GM23338 (cell line): Measurements from ENCODE around the gene PYCR2. TPM values are rescaled to one million over a fixed set of nuclear protein-coding genes. Genes with fewer than 3 reads are reported as not detected.

ENCODE experiments used
- ATAC-seq: fragments of 200-7000 bp; cut with Tn5 transposase; 3 replicates; pipeline ENCODE4 v1.9.1; 2020
- DNase-seq: peaks from one replicate; pipeline ENCODE4 v3.0.0-alpha.2; 2015; ENCODE audit warnings: low spot score
- H2AFZ ChIP-seq: fragments of 200-600 bp; sonication (generic); 2 replicates; pipeline ENCODE4 v1.8.0; 2016; ENCODE audit warnings: antibody characterized with exemption, mild to moderate bottlenecking, moderate library complexity
- H3F3A ChIP-seq: fragments of 200-600 bp; sonication (generic); replicated peaks from 2 replicates; pipeline ENCODE4 v1.8.0; 2017; ENCODE audit warnings: antibody characterized with exemption, mixed run types, low read depth
- H3K27ac ChIP-seq: fragments of 200-600 bp; sonication (generic); 2 replicates; pipeline ENCODE4 v1.6.1; 2016; ENCODE audit warnings: low read depth
- H3K27me3 ChIP-seq: fragments of 200-600 bp; sonication (generic); 2 replicates; pipeline ENCODE4 v1.8.0; 2016; ENCODE audit warnings: mild to moderate bottlenecking, mixed run types, moderate library complexity; ENCODE audit not compliant: insufficient read depth
- H3K36me3 ChIP-seq: fragments of 200-600 bp; sonication (generic); 2 replicates; pipeline ENCODE4 v1.8.0; 2016; ENCODE audit warnings: mild to moderate bottlenecking; ENCODE audit not compliant: insufficient read depth
- H3K4me1 ChIP-seq: fragments of 200-600 bp; sonication (generic); 2 replicates; pipeline ENCODE4 v1.8.0; 2016; ENCODE audit warnings: mild to moderate bottlenecking, moderate library complexity; ENCODE audit not compliant: insufficient read depth
- H3K4me2 ChIP-seq: fragments of 200-600 bp; sonication (generic); 2 replicates; pipeline ENCODE4 v1.7.1; 2017; ENCODE audit warnings: mixed run types
- H3K4me3 ChIP-seq: fragments of 200-600 bp; sonication (generic); 2 replicates; pipeline ENCODE4 v1.6.1; 2016; ENCODE audit warnings: mixed run types
- H3K79me2 ChIP-seq: fragments of 200-600 bp; sonication (generic); replicated peaks from 2 replicates; pipeline ENCODE4 v1.8.0; 2017; ENCODE audit warnings: mild to moderate bottlenecking; ENCODE audit not compliant: insufficient read depth
- H3K9me2 ChIP-seq: fragments of 200-600 bp; sonication (generic); 2 replicates; pipeline ENCODE4 v1.8.0; 2017; ENCODE audit not compliant: insufficient read depth
- H4K20me1 ChIP-seq: fragments of 200-600 bp; sonication (generic); replicated peaks from 2 replicates; pipeline ENCODE4 v1.8.0; 2017; ENCODE audit warnings: mild to moderate bottlenecking; ENCODE audit not compliant: insufficient read depth
- H3K27ac Mint-ChIP-seq: 2 replicates; pipeline ENCODE4 v1.8.0; 2020; ENCODE audit warnings: inconsistent platforms, mild to moderate bottlenecking, moderate library complexity, mixed read lengths
- H3K27me3 Mint-ChIP-seq: 3 replicates; pipeline ENCODE4 v1.8.0; 2022; ENCODE audit warnings: low read depth, mild to moderate bottlenecking, moderate library complexity, mixed read lengths, inconsistent platforms; ENCODE audit not compliant: insufficient read depth, poor library complexity
- H3K36me3 Mint-ChIP-seq: 3 replicates; pipeline ENCODE4 v1.8.0; 2021; ENCODE audit warnings: low read depth, mild to moderate bottlenecking, inconsistent platforms, moderate library complexity, mixed read lengths
- H3K4me1 Mint-ChIP-seq: 3 replicates; pipeline ENCODE4 v1.8.0; 2020; ENCODE audit warnings: mild to moderate bottlenecking, inconsistent platforms, mixed read lengths
- H3K4me3 Mint-ChIP-seq: 3 replicates; pipeline ENCODE4 v1.8.0; 2021; ENCODE audit warnings: moderate library complexity, mild to moderate bottlenecking, inconsistent platforms, mixed read lengths
- H3K9me3 Mint-ChIP-seq: 3 replicates; pipeline ENCODE4 v1.8.0; 2020; ENCODE audit warnings: moderate library complexity, mild to moderate bottlenecking, inconsistent platforms, mixed read lengths
- CREB1 ChIP-seq: fragments of 250-450 bp; sonication (Bioruptor Pico); IDR thresholded peaks from 2 replicates; pipeline ENCODE4 v1.5.0; 2020; ENCODE audit warnings: low read depth, mild to moderate bottlenecking, moderate library complexity
- ETS1 ChIP-seq: IDR thresholded peaks from 2 replicates; pipeline ENCODE4 v1.6.1; 2016; ENCODE audit warnings: antibody characterized with exemption
- EZH2 ChIP-seq: fragments of 200-600 bp; sonication (generic); IDR thresholded peaks from one replicate; pipeline ENCODE4 v1.8.0; 2017; ENCODE audit warnings: antibody characterized with exemption, mild to moderate bottlenecking, low read depth; ENCODE audit not compliant: unreplicated experiment
- EZH2phosphoT487 ChIP-seq: fragments of 200-600 bp; sonication (generic); IDR thresholded peaks from one replicate; pipeline ENCODE4 v1.8.1; 2018; ENCODE audit warnings: antibody characterized with exemption; ENCODE audit not compliant: unreplicated experiment
- JUNB ChIP-seq: IDR thresholded peaks from one replicate; pipeline ENCODE4 v1.6.1; 2016; ENCODE audit warnings: antibody characterized with exemption; ENCODE audit not compliant: unreplicated experiment
- NANOG ChIP-seq: IDR thresholded peaks from 2 replicates; pipeline ENCODE4 v1.6.1; 2016; ENCODE audit warnings: antibody characterized with exemption, borderline replicate concordance
- POLR2AphosphoS5 ChIP-seq: IDR thresholded peaks from 2 replicates; pipeline ENCODE4 v1.6.1; 2016; ENCODE audit warnings: antibody characterized with exemption, low read depth
- REST ChIP-seq: IDR thresholded peaks from one replicate; pipeline ENCODE4 v1.6.1; 2018; ENCODE audit warnings: antibody characterized with exemption; ENCODE audit not compliant: unreplicated experiment
- STAT1 ChIP-seq: IDR thresholded peaks from one replicate; pipeline ENCODE4 v1.6.1; 2016; ENCODE audit warnings: antibody characterized with exemption; ENCODE audit not compliant: unreplicated experiment
- ZNF114 ChIP-seq: fragments of 250-450 bp; sonication (Bioruptor Pico); IDR thresholded peaks from 2 replicates; pipeline ENCODE4 v1.5.0; 2020; ENCODE audit warnings: mild to moderate bottlenecking, moderate library complexity
- ZNF331 ChIP-seq: fragments of 250-450 bp; sonication (Bioruptor Pico); IDR thresholded peaks from 2 replicates; pipeline ENCODE4 v1.5.0; 2020; ENCODE audit warnings: low read depth, mild to moderate bottlenecking, moderate library complexity
- polyA plus RNA-seq: library from polyadenylated mRNA; unstranded; fragments of >200 nt; fragmentation: Nextera tagmentation; extraction: Ambion mirVana; gene quantifications from 2 replicates; pipeline ENCODE4 v1.2.1, GENCODE V29; 2016
- total RNA-seq: library from RNA; depleted of rRNA; stranded (reverse); fragments of >200 nt; shearing (Covaris generic); gene quantifications from 2 replicates; pipeline ENCODE4 v1.2.3, GENCODE V29; 2014
- TF ChIP-seq, protein P1 (sequence below): fragments of 250-450 bp; sonication (Bioruptor Pico); IDR thresholded peaks from 2 replicates; pipeline ENCODE4 v1.5.0; 2020; ENCODE audit warnings: mild to moderate bottlenecking, moderate library complexity
- TF ChIP-seq, protein P2 (sequence below), 2 experiments: fragments of 200-600 bp in 1 of 2; sonication (generic) in 1 of 2; conservative IDR thresholded peaks; 2 replicates each; pipeline versions ENCODE4 v1.5.1 to v1.6.1; 2016 to 2017; ENCODE audit warnings: antibody characterized with exemption in 2 of 2, low read depth in 2 of 2, mild to moderate bottlenecking in 2 of 2, moderate library complexity in 1 of 2

The PYCR2 gene
- total and polyA plus RNA-seq, 2 experiments from 2014 or later = 89.1 to 109 TPM

GRCh38 chr1:225933072-225933471 lies 9.0 kb upstream of the PYCR2 start:
- DNase-seq (no peak), ATAC-seq (no peak)
- Histone ChIP-seq H3K27ac (no peak overlapping the region), H3K36me3 (no peaks in the 10 kb centered on the region), H3K4me2 (no peak overlapping the region), H2AFZ (no peak overlapping the region), H4K20me1 (no peaks in the 10 kb centered on the region), H3K79me2 (no peaks in the 10 kb centered on the region), H3K27me3 (no peaks in the 10 kb centered on the region), H3K9me2 (no peaks in the 10 kb centered on the region), H3K4me1 (no peaks in the 10 kb centered on the region; the same call in 1 of the 2 replicates), H3K4me3 (no peak overlapping the region), H3F3A (peaks cover 5% of the 10 kb centered on the region; the same call in 1 of the 2 replicates)
- no peaks in the 10 kb centered on the region; the same call in 2 of the 3 replicates for H3K36me3 Mint-ChIP-seq
- H3K27me3 Mint-ChIP-seq = peaks cover 5% of the 10 kb centered on the region
- no peaks in the 10 kb centered on the region for H3K9me3 Mint-ChIP-seq
- no peak overlapping the region for H3K27ac Mint-ChIP-seq
- no peak overlapping the region for H3K4me3 Mint-ChIP-seq
- peaks cover 4% of the 10 kb centered on the region; the same call in 2 of the 3 replicates for H3K4me1 Mint-ChIP-seq
- TF ChIP-seq EZH2 (no peak), ETS1 (no peak), CREB1 (no peak), NANOG (no peak), STAT1 (no peak), EZH2phosphoT487 (no peak), JUNB (no peak), ZNF331 (CRISPR knock-in tag) (no peak), ZNF114 (no peak), REST (no peak), POLR2AphosphoS5 (no peak)
- TF ChIP-seq, protein P1, sequence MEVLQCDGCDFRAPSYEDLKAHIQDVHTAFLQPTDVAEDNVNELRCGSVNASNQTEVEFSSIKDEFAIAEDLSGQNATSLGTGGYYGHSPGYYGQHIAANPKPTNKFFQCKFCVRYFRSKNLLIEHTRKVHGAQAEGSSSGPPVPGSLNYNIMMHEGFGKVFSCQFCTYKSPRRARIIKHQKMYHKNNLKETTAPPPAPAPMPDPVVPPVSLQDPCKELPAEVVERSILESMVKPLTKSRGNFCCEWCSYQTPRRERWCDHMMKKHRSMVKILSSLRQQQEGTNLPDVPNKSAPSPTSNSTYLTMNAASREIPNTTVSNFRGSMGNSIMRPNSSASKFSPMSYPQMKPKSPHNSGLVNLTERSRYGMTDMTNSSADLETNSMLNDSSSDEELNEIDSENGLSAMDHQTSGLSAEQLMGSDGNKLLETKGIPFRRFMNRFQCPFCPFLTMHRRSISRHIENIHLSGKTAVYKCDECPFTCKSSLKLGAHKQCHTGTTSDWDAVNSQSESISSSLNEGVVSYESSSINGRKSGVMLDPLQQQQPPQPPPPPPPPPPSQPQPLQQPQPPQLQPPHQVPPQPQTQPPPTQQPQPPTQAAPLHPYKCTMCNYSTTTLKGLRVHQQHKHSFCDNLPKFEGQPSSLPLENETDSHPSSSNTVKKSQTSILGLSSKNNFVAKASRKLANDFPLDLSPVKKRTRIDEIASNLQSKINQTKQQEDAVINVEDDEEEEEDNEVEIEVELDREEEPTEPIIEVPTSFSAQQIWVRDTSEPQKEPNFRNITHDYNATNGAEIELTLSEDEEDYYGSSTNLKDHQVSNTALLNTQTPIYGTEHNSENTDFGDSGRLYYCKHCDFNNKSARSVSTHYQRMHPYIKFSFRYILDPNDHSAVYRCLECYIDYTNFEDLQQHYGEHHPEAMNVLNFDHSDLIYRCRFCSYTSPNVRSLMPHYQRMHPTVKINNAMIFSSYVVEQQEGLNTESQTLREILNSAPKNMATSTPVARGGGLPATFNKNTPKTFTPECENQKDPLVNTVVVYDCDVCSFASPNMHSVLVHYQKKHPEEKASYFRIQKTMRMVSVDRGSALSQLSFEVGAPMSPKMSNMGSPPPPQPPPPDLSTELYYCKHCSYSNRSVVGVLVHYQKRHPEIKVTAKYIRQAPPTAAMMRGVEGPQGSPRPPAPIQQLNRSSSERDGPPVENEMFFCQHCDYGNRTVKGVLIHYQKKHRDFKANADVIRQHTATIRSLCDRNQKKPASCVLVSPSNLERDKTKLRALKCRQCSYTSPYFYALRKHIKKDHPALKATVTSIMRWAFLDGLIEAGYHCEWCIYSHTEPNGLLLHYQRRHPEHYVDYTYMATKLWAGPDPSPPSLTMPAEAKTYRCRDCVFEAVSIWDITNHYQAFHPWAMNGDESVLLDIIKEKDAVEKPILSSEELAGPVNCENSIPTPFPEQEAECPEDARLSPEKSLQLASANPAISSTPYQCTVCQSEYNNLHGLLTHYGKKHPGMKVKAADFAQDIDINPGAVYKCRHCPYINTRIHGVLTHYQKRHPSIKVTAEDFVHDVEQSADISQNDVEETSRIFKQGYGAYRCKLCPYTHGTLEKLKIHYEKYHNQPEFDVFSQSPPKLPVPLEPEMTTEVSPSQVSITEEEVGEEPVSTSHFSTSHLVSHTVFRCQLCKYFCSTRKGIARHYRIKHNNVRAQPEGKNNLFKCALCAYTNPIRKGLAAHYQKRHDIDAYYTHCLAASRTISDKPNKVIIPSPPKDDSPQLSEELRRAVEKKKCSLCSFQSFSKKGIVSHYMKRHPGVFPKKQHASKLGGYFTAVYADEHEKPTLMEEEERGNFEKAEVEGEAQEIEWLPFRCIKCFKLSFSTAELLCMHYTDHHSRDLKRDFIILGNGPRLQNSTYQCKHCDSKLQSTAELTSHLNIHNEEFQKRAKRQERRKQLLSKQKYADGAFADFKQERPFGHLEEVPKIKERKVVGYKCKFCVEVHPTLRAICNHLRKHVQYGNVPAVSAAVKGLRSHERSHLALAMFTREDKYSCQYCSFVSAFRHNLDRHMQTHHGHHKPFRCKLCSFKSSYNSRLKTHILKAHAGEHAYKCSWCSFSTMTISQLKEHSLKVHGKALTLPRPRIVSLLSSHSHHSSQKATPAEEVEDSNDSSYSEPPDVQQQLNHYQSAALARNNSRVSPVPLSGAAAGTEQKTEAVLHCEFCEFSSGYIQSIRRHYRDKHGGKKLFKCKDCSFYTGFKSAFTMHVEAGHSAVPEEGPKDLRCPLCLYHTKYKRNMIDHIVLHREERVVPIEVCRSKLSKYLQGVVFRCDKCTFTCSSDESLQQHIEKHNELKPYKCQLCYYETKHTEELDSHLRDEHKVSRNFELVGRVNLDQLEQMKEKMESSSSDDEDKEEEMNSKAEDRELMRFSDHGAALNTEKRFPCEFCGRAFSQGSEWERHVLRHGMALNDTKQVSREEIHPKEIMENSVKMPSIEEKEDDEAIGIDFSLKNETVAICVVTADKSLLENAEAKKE = no peak
- TF ChIP-seq, protein P2, sequence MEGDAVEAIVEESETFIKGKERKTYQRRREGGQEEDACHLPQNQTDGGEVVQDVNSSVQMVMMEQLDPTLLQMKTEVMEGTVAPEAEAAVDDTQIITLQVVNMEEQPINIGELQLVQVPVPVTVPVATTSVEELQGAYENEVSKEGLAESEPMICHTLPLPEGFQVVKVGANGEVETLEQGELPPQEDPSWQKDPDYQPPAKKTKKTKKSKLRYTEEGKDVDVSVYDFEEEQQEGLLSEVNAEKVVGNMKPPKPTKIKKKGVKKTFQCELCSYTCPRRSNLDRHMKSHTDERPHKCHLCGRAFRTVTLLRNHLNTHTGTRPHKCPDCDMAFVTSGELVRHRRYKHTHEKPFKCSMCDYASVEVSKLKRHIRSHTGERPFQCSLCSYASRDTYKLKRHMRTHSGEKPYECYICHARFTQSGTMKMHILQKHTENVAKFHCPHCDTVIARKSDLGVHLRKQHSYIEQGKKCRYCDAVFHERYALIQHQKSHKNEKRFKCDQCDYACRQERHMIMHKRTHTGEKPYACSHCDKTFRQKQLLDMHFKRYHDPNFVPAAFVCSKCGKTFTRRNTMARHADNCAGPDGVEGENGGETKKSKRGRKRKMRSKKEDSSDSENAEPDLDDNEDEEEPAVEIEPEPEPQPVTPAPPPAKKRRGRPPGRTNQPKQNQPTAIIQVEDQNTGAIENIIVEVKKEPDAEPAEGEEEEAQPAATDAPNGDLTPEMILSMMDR (conservative IDR thresholded peaks at IDR 0.05; ENCODE audit: low read depth in 2 of 2) = no peak
